H1 (cell line): Measurements from ENCODE around the gene TRAF3IP1. TPM values are rescaled to one million over a fixed set of nuclear protein-coding genes. Genes with fewer than 3 reads are reported as not detected.

Source experiments
- CTCF ChIA-PET: fragments of 300-600 bp; sonication (Branson Sonifier 250); formaldehyde crosslinking; loops from one replicate; lab custom pipeline; 2021; ENCODE audit not compliant: partially characterized antibody; lab: Charles Lee
- POLR2A ChIA-PET: fragments of 300-600 bp; sonication (Branson Sonifier 250); formaldehyde crosslinking; loops from one replicate; lab custom pipeline; 2021; ENCODE audit warnings: inconsistent platforms; ENCODE audit not compliant: partially characterized antibody; lab: Charles Lee
- DNase-seq, 2 experiments: peaks; one replicate each; pipeline versions ENCODE4 v3.0.0 to v3.0.0-alpha.2; 2010 to 2022; ENCODE audit warnings: low spot score in 2 of 2, low read depth in 1 of 2, mixed read lengths in 1 of 2
- FAIRE-seq: peaks from 2 replicates; lab custom pipeline; 2011; peaks lifted over from hg19 to GRCh38; lab: Jason Lieb, UNC
- H2AFZ ChIP-seq: 2 replicates; pipeline ENCODE4 v1.8.1; 2012; ENCODE audit warnings: low read length, inconsistent platforms
- H2AK5ac ChIP-seq: 2 replicates; pipeline ENCODE4 v1.6.1; 2013; ENCODE audit warnings: low read depth, low read length
- H2BK120ac ChIP-seq: replicated peaks from 2 replicates; pipeline ENCODE3; 2013; ENCODE audit warnings: low read depth, low read length, inconsistent platforms
- H2BK12ac ChIP-seq: 2 replicates; pipeline ENCODE4 v1.6.1; 2013; ENCODE audit warnings: low read depth, low read length
- H2BK15ac ChIP-seq: 2 replicates; pipeline ENCODE4 v1.6.1; 2013; ENCODE audit warnings: low read length
- H2BK20ac ChIP-seq: 2 replicates; pipeline ENCODE4 v1.6.1; 2013; ENCODE audit warnings: low read length
- H2BK5ac ChIP-seq: 2 replicates; pipeline ENCODE4 v1.6.1; 2013; ENCODE audit warnings: low read depth, low read length
- H3K14ac ChIP-seq: 2 replicates; pipeline ENCODE4 v1.6.1; 2013; ENCODE audit warnings: inconsistent platforms; ENCODE audit not compliant: insufficient read length
- H3K18ac ChIP-seq: 2 replicates; pipeline ENCODE4 v1.6.1; 2013; ENCODE audit warnings: low read length; ENCODE audit errors: extremely low read depth
- H3K23ac ChIP-seq: 2 replicates; pipeline ENCODE4 v1.6.1; 2013; ENCODE audit warnings: inconsistent platforms; ENCODE audit not compliant: insufficient read length
- H3K23me2 ChIP-seq: 2 replicates; pipeline ENCODE4 v1.6.1; 2013; ENCODE audit warnings: low read depth, low read length
- H3K27ac ChIP-seq: 2 replicates; pipeline ENCODE4 v1.6.1; 2011; ENCODE audit warnings: low read depth, low read length, inconsistent platforms
- H3K27me3 ChIP-seq, 4 experiments: replicated peaks in 1 of 4; 1 replicate in 1 of 4; 2 replicates in 3 of 4; pipeline versions ENCODE4 v1.6.1 to v1.8.1; 2011 to 2013; ENCODE audit warnings: low read length in 3 of 4, mild to moderate bottlenecking in 3 of 4, inconsistent platforms in 2 of 4, mixed read lengths in 2 of 4, moderate library complexity in 1 of 4; ENCODE audit not compliant: control insufficient read depth in 3 of 4, insufficient read depth in 3 of 4; ENCODE audit errors: extremely low read depth in 1 of 4
- H3K36me3 ChIP-seq, 4 experiments: 2 replicates each; pipeline versions ENCODE4 v1.6.1 to v1.8.1; 2011 to 2013; ENCODE audit warnings: mild to moderate bottlenecking in 4 of 4, low read length in 3 of 4, moderate library complexity in 2 of 4, control low read depth in 1 of 4, inconsistent platforms in 1 of 4; ENCODE audit not compliant: insufficient read depth in 4 of 4, control insufficient read depth in 2 of 4
- H3K4ac ChIP-seq: replicated peaks from 2 replicates; pipeline ENCODE3; 2013; ENCODE audit warnings: low read length, low read depth, mixed read lengths, inconsistent platforms; ENCODE audit not compliant: insufficient read length
- H3K4me1 ChIP-seq, 4 experiments: replicated peaks in 1 of 4; 1 replicate in 1 of 4; 2 replicates in 3 of 4; pipeline versions ENCODE4 v1.6.1 to v1.8.1; 2011 to 2013; ENCODE audit warnings: low read length in 3 of 4, inconsistent platforms in 2 of 4, mixed read lengths in 1 of 4; ENCODE audit not compliant: insufficient read depth in 4 of 4, control insufficient read depth in 3 of 4
- H3K4me2 ChIP-seq, 2 experiments: 2 replicates each; pipeline versions ENCODE4 v1.6.1 to v1.8.1; 2011 to 2013; ENCODE audit warnings: low read depth in 2 of 2, low read length in 2 of 2, control low read depth in 1 of 2, inconsistent platforms in 1 of 2, mild to moderate bottlenecking in 1 of 2; ENCODE audit not compliant: insufficient read depth in 1 of 2
- H3K4me3 ChIP-seq, 4 experiments: fragments of 200-600, 300-600 bp in 1 of 4; sonication (generic), shearing (Covaris generic), sonication (Bioruptor Twin) in 1 of 4; 2 replicates each; pipeline versions ENCODE4 v1.5.1 to v1.8.1; 2011 to 2016; ENCODE audit warnings: low read length in 4 of 4, low read depth in 3 of 4, control low read depth in 2 of 4, inconsistent platforms in 2 of 4, mild to moderate bottlenecking in 2 of 4, mixed read lengths in 1 of 4, moderate library complexity in 1 of 4; ENCODE audit not compliant: insufficient read depth in 2 of 4; ENCODE audit errors: extremely low read depth in 1 of 4
- H3K56ac ChIP-seq: replicated peaks from 2 replicates; pipeline ENCODE3; 2013; ENCODE audit warnings: low read depth, mild to moderate bottlenecking, mixed read lengths, low read length, inconsistent platforms; ENCODE audit not compliant: insufficient read length
- H3K79me1 ChIP-seq: 2 replicates; pipeline ENCODE4 v1.6.1; 2013; ENCODE audit warnings: low read depth, low read length, control low read depth
- H3K79me2 ChIP-seq, 2 experiments: 2 replicates each; pipeline versions ENCODE4 v1.6.1 to v1.8.1; 2012 to 2013; ENCODE audit warnings: low read length in 2 of 2, mild to moderate bottlenecking in 2 of 2, inconsistent platforms in 1 of 2; ENCODE audit not compliant: insufficient read depth in 2 of 2, control insufficient read depth in 1 of 2
- H3K9ac ChIP-seq, 4 experiments: replicated peaks in 1 of 4; 1 replicate in 1 of 4; 2 replicates in 3 of 4; pipeline versions ENCODE4 v1.6.1 to v1.8.1; 2011 to 2013; ENCODE audit warnings: low read depth in 3 of 4, low read length in 3 of 4, control low read depth in 2 of 4, mild to moderate bottlenecking in 2 of 4, moderate library complexity in 2 of 4, inconsistent platforms in 1 of 4; ENCODE audit errors: extremely low read depth in 1 of 4
- H3K9me3 ChIP-seq, 2 experiments: 2 replicates each; pipeline versions ENCODE4 v1.6.1 to v1.8.1; 2012 to 2013; ENCODE audit warnings: mild to moderate bottlenecking in 2 of 2, moderate library complexity in 2 of 2, control low read depth in 1 of 2, inconsistent platforms in 1 of 2, low read depth in 1 of 2, low read length in 1 of 2, mixed read lengths in 1 of 2; ENCODE audit not compliant: insufficient read depth in 2 of 2
- H4K20me1 ChIP-seq, 2 experiments: replicated peaks in 1 of 2; 2 replicates each; pipeline versions ENCODE3 to v1.8.1; 2011 to 2013; ENCODE audit warnings: inconsistent platforms in 2 of 2, low read length in 2 of 2, mild to moderate bottlenecking in 1 of 2; ENCODE audit not compliant: insufficient read depth in 2 of 2, control insufficient read depth in 1 of 2
- H4K5ac ChIP-seq: 2 replicates; pipeline ENCODE4 v1.6.1; 2013; ENCODE audit warnings: low read length, low read depth, mixed read lengths, inconsistent platforms; ENCODE audit not compliant: insufficient read length
- H4K8ac ChIP-seq: 2 replicates; pipeline ENCODE4 v1.8.0; 2013; ENCODE audit warnings: mild to moderate bottlenecking, moderate library complexity, low read length, inconsistent platforms; ENCODE audit not compliant: insufficient read depth; ENCODE audit errors: extremely low read depth
- H4K91ac ChIP-seq: replicated peaks from 2 replicates; pipeline ENCODE3; 2013; ENCODE audit warnings: low read length, mixed read lengths, inconsistent platforms; ENCODE audit not compliant: insufficient read length
- CBX5 ChIP-seq: fragments of 300-800, 300-1000 bp; sonication (generic); IDR thresholded peaks from 2 replicates; pipeline ENCODE4 v1.7.1; 2016; ENCODE audit warnings: antibody characterized with exemption, low read length, low read depth
- CTBP2 ChIP-seq: IDR thresholded peaks from 2 replicates; pipeline ENCODE4 v1.7.0; 2011; ENCODE audit warnings: borderline replicate concordance, mild to moderate bottlenecking, moderate library complexity, mixed read lengths, low read length; ENCODE audit not compliant: insufficient read depth, insufficient read length
- JUND ChIP-seq: IDR thresholded peaks from 2 replicates; pipeline ENCODE4 v1.6.1; 2011; ENCODE audit warnings: mild to moderate bottlenecking, improper control_type of control experiment, low read length
- SIN3A ChIP-seq, 2 experiments: IDR thresholded peaks in 1 of 2; conservative IDR thresholded peaks in 1 of 2; 2 replicates each; pipeline ENCODE4 v1.6.1; 2011 to 2012; ENCODE audit warnings: low read length in 2 of 2, improper control_type of control experiment in 1 of 2, low read depth in 1 of 2, mild to moderate bottlenecking in 1 of 2
- TBP ChIP-seq: IDR thresholded peaks from 2 replicates; pipeline ENCODE4 v1.6.1; 2011; ENCODE audit warnings: low read depth, low read length, improper control_type of control experiment
- TEAD4 ChIP-seq: IDR thresholded peaks from 2 replicates; pipeline ENCODE4 v1.6.1; 2012; ENCODE audit warnings: low read depth, low read length, inconsistent platforms, mixed read lengths
- ZNF274 ChIP-seq: IDR thresholded peaks from 2 replicates; pipeline ENCODE4 v1.7.0; 2012; ENCODE audit warnings: low read length, borderline replicate concordance; ENCODE audit errors: extremely low read depth
- WGBS, 2 experiments: shearing (Covaris generic) in 1 of 2; methylation state at CpG; one replicate each; pipeline versions ENCODE4 v1.1.6 to v1.1.7; 2013 to 2015; ENCODE audit warnings: low lambda C conversion rate in 2 of 2, mixed read lengths in 2 of 2, inconsistent platforms in 1 of 2, low coverage in 1 of 2, missing lambda C conversion rate in 1 of 2; ENCODE audit not compliant: insufficient replicate concordance in 2 of 2, insufficient coverage in 1 of 2, insufficient read length in 1 of 2; ENCODE audit errors: extremely low coverage in 1 of 2, missing lambda C conversion rate in 1 of 2; 5-methylcytosine and 5-hydroxymethylcytosine counted together
- polyA plus RNA-seq, 7 experiments: library from polyadenylated mRNA; depleted of rRNA in 3 of 7; stranded (reverse) in 5 of 7; unstranded in 2 of 7; fragments of >200 nt in 5 of 7; fragments of 200-250 nt in 2 of 7; gene quantifications; 1 replicate in 5 of 7; 2 replicates in 1 of 7; 4 replicates in 1 of 7; pipeline versions ENCODE4 v1.2.1 to v1.2.3, GENCODE V29; 2011 to 2013; ENCODE audit warnings: missing spikeins in 2 of 7, mixed read lengths in 2 of 7
- total RNA-seq: library from RNA; stranded (reverse); fragmentation: NEBNext Ultra II Directional; extraction: Animal tissue kit (Norgen Biotek cat#: 25700); gene quantifications from 2 replicates; pipeline ENCODE4 v1.2.1, GENCODE V29; 2021
- TF ChIP-seq, protein P1 (sequence below), 3 experiments: IDR thresholded peaks; 1 replicate in 2 of 3; 2 replicates in 1 of 3; pipeline versions ENCODE4 v1.5.1 to v1.6.1; 2011; ENCODE audit warnings: low read length in 3 of 3, mild to moderate bottlenecking in 3 of 3, inconsistent platforms in 2 of 3, low read depth in 1 of 3, moderate library complexity in 1 of 3; ENCODE audit not compliant: insufficient read depth in 1 of 3; ENCODE audit errors: control extremely low read depth in 1 of 3
- TF ChIP-seq, protein P2 (sequence below): IDR thresholded peaks from 2 replicates; pipeline ENCODE4 v1.6.1; 2012; ENCODE audit warnings: inconsistent platforms

Gene TRAF3IP1
- total and polyA plus RNA-seq, 2 of the 8 experiments (the other 6 are each of a cell fraction or from before 2014, with no cell fraction given): 2.3 to 17.5 TPM

DNA sequence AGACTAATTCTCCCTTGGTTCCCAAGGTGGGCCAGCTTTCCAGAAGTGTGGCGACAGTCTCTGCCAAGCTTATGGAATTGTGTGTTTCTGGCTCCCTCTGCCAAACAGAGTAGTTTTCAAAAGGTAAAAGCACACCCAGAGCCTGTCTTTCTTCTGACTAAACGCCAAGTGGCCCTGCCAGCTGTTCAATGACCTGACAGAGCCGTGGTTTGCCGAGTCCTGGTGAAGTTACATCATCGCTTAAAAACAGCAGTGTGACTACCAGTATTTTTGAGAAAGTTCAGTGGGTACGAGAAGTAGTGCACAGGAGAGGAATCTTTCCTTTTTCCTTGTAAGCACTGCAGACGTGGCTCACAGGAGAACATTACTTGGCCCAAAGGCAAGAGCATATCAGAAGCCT, 33.8 kb upstream of the TRAF3IP1 start:
- Histone ChIP-seq H3K4me3 (no peak overlapping the region), H3K27ac (no peak overlapping the region), H2BK5ac (no peak overlapping the region), H3K14ac (no peak overlapping the region), H3K4ac (no peak overlapping the region), H3K9me3 (no peaks in the 10 kb centered on the region), H3K79me2 (peaks cover 0 to 4% of the 10 kb centered on the region in 2 experiments; a peak in 1 of 4 replicates), H3K23ac (no peak overlapping the region), H3K4me2 (no peak overlapping the region), H3K36me3 (no peaks in the 10 kb centered on the region), H3K56ac (no peak overlapping the region), H3K9ac (no peak overlapping the region), H4K91ac (no peak overlapping the region), H2BK120ac (no peak overlapping the region), H2AK5ac (no peak overlapping the region), H2BK12ac (no peak overlapping the region), H2BK20ac (no peak overlapping the region), H4K20me1 (peaks cover 1 to 5% of the 10 kb centered on the region in 2 experiments), H3K23me2 (peaks cover 12% of the 10 kb centered on the region), H3K79me1 (no peaks in the 10 kb centered on the region; the same call in none of the 2 replicates), H4K8ac (no peak overlapping the region), H2AFZ (no peak overlapping the region), H3K18ac (no peak overlapping the region), H2BK15ac (no peak overlapping the region), H3K4me1 (peaks cover 7 to 25% (median 18%) of the 10 kb centered on the region in 4 experiments), H3K27me3 (peaks cover 0 to 10% (median 2%) of the 10 kb centered on the region in 4 experiments; a peak in 2 of 7 replicates), H4K5ac (no peak overlapping the region)
- DNase-seq: no peak
- CTCF ChIA-PET: interaction anchor here (0.6 to 18.9 kb wide), 7 partner anchors 9 to 858 kb away, joined by 3 to 298 read pairs (median 4); no protein-coding TSS in a partner anchor
- no peak for FAIRE-seq
- 80% methylated on average over 6 of the region's 7 CpGs; no CpG with 5 or more reads in 1 of the 2 experiments for WGBS, 2 experiments
- POLR2A ChIA-PET: interaction anchor here (1.3 to 2.9 kb wide), 3 partner anchors 8 to 621 kb away, joined by 4 to 13 read pairs (median 11); no protein-coding TSS in a partner anchor
- no peak for TF ChIP-seq ZNF274
- no peak for TF ChIP-seq CTBP2
- no peak for TF ChIP-seq JUND
- TF ChIP-seq SIN3A (conservative IDR thresholded peaks at IDR 0.05 in 1 of 2, IDR thresholded peaks at IDR 0.05 in 1 of 2; ENCODE audit: low read depth in 1 of 2, low read length in 2 of 2): no peak
- TF ChIP-seq TBP: no peak
- TF ChIP-seq TEAD4: no peak
- TF ChIP-seq, protein P1, sequence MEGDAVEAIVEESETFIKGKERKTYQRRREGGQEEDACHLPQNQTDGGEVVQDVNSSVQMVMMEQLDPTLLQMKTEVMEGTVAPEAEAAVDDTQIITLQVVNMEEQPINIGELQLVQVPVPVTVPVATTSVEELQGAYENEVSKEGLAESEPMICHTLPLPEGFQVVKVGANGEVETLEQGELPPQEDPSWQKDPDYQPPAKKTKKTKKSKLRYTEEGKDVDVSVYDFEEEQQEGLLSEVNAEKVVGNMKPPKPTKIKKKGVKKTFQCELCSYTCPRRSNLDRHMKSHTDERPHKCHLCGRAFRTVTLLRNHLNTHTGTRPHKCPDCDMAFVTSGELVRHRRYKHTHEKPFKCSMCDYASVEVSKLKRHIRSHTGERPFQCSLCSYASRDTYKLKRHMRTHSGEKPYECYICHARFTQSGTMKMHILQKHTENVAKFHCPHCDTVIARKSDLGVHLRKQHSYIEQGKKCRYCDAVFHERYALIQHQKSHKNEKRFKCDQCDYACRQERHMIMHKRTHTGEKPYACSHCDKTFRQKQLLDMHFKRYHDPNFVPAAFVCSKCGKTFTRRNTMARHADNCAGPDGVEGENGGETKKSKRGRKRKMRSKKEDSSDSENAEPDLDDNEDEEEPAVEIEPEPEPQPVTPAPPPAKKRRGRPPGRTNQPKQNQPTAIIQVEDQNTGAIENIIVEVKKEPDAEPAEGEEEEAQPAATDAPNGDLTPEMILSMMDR (IDR thresholded peaks at IDR 0.05; ENCODE audit: control extremely low read depth in 1 of 3, insufficient read depth in 1 of 3, low read depth in 1 of 3, low read length in 3 of 3): no peak
- TF ChIP-seq CBX5: no peak
- TF ChIP-seq, protein P2, sequence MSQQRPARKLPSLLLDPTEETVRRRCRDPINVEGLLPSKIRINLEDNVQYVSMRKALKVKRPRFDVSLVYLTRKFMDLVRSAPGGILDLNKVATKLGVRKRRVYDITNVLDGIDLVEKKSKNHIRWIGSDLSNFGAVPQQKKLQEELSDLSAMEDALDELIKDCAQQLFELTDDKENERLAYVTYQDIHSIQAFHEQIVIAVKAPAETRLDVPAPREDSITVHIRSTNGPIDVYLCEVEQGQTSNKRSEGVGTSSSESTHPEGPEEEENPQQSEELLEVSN: no peak
